ENCODE data around the gene ANXA3. TPM values are rescaled to one million over a fixed set of nuclear protein-coding genes. Genes with fewer than 3 reads are reported as not detected.
A peak's percentile ranks its signal among the peaks of the same experiment; 100 is the strongest.

The ANXA3 gene
- total RNA-seq, 4 donors from 2014 or later: 45.7 to 84.9 (median 61.1) TPM

GRCh38 chr4:78512357-78512920 lies 39.1 kb upstream of the ANXA3 start:
- WGBS, 2 donors: 68 to 76% methylated on average over 3 of the region's 3 CpGs
- TF ChIP-seq POLR2A (IDR thresholded peaks at IDR 0.05): no peak
- TF ChIP-seq CTCF (IDR thresholded peaks at IDR 0.05): no peak
- no peaks in the 10 kb centered on the region for H3K36me3 ChIP-seq
- intact Hi-C loops (cut with DNase I): loop anchor here (10.0 kb wide), 2 partner anchors 448 to 558 kb away; no protein-coding TSS in a partner anchor
- H3K27me3 ChIP-seq: no peaks in the 10 kb centered on the region
- no peak overlapping the region for H3K27ac ChIP-seq
- no peak for DNase-seq
- no peak overlapping the region for H3K4me3 ChIP-seq
- H3K9me3 ChIP-seq: no peaks in the 10 kb centered on the region
- peaks cover 0 to 6% (median 0%) of the 10 kb centered on the region in 3 donors for H3K4me1 ChIP-seq

- WGBS, 2 donors: 71 to 86% methylated on average over 3 of the region's 3 CpGs
- H3K27ac ChIP-seq: no peak overlapping the region
- intact Hi-C loops (cut with DNase I): loop anchor here (10.0 kb wide), 2 partner anchors 449 to 559 kb away; no protein-coding TSS in a partner anchor
- no peak for DNase-seq
- peaks cover 0 to 6% (median 0%) of the 10 kb centered on the region in 3 donors for H3K4me1 ChIP-seq
- no peaks in the 10 kb centered on the region for H3K36me3 ChIP-seq
- no peak overlapping the region for H3K4me3 ChIP-seq
- no peaks in the 10 kb centered on the region for H3K9me3 ChIP-seq
- TF ChIP-seq POLR2A (IDR thresholded peaks at IDR 0.05) (no peak), CTCF (IDR thresholded peaks at IDR 0.05) (no peak)
- no peaks in the 10 kb centered on the region for H3K27me3 ChIP-seq
Observed at GRCh38 chr4:78513411-78513975, 38.1 kb upstream of the ANXA3 start.

- Histone ChIP-seq H3K9me3 (no peaks in the 10 kb centered on the region), H3K27me3 (no peaks in the 10 kb centered on the region), H3K4me3 (no peak overlapping the region), H3K27ac (no peak overlapping the region), H3K36me3 (no peaks in the 10 kb centered on the region), H3K4me1 (peaks cover 0 to 6% (median 0%) of the 10 kb centered on the region in 3 donors)
- TF ChIP-seq CTCF (IDR thresholded peaks at IDR 0.05) (peak; percentile 19 to 71 (median 48)), POLR2A (IDR thresholded peaks at IDR 0.05) (no peak)
- intact Hi-C loops (cut with DNase I): loop anchor here (10.0 kb wide), 2 partner anchors 452 to 562 kb away; no protein-coding TSS in a partner anchor
- WGBS, 2 donors: 12 to 18% methylated on average over 3 of the region's 3 CpGs
- no peak for DNase-seq
Observed at GRCh38 chr4:78517050-78517652, 34.4 kb upstream of the ANXA3 start.

- intact Hi-C loops (cut with DNase I): loop anchor here (10.0 kb wide), 2 partner anchors 454 to 564 kb away; no protein-coding TSS in a partner anchor
Observed at GRCh38 chr4:78518561-78518960, 33.0 kb upstream of the ANXA3 start.

More at GRCh38 chr4:78518561-78518960, 33.0 kb upstream of the ANXA3 start:
- Histone ChIP-seq H3K36me3 (peaks cover 0 to 3% (median 0%) of the 10 kb centered on the region in 3 donors), H3K9me3 (no peaks in the 10 kb centered on the region), H3K27me3 (no peaks in the 10 kb centered on the region), H3K4me1 (peaks cover 0 to 6% (median 0%) of the 10 kb centered on the region in 3 donors), H3K4me3 (no peak overlapping the region), H3K27ac (no peak overlapping the region)
- 69 to 78% methylated on average over 2 to 3 of the region's 3 CpGs for WGBS, 2 donors
- DNase-seq: no peak
- TF ChIP-seq CTCF (IDR thresholded peaks at IDR 0.05) (no peak), POLR2A (IDR thresholded peaks at IDR 0.05) (no peak)

All from esophagus squamous epithelium (tissue), 5 donors.